Stomach (tissue), 9 donors: Measurements from ENCODE around the gene SLC16A7. TPM values are rescaled to one million over a fixed set of nuclear protein-coding genes. Genes with fewer than 3 reads are reported as not detected.

Experiments
- DNase-seq, 2 donors: peaks; one replicate each; pipeline versions ENCODE4 v3.0.0 to v3.0.0-alpha.2; 2013 to 2019
- H3K27ac ChIP-seq, 5 donors: fragments of 200-600 bp in 4 of 5; sonication (generic) in 4 of 5; one replicate each; pipeline ENCODE4 v1.5.1; 2013 to 2019; ENCODE audit warnings: mild to moderate bottlenecking in 1 of 5, moderate library complexity in 1 of 5
- H3K27me3 ChIP-seq, 3 donors: fragments of 200-600 bp; sonication (generic); one replicate each; pipeline ENCODE4 v1.5.1; 2017 to 2019; ENCODE audit warnings: mixed run types in 1 of 3
- H3K36me3 ChIP-seq, 4 donors: fragments of 200-600 bp; sonication (generic); 1 replicate in 3 of 4; 2 replicates in 1 of 4; pipeline ENCODE4 v1.5.1; 2016 to 2019
- H3K4me1 ChIP-seq, 4 donors: fragments of 200-600 bp; sonication (generic); one replicate each; pipeline ENCODE4 v1.5.1; 2016 to 2019
- H3K4me3 ChIP-seq, 4 donors: fragments of 200-600 bp; sonication (generic) in 3 of 4; one replicate each; pipeline ENCODE4 v1.5.1; 2016 to 2019; ENCODE audit warnings: mild to moderate bottlenecking in 1 of 4
- H3K9me3 ChIP-seq, 4 donors: fragments of 200-600 bp; sonication (generic); one replicate each; pipeline ENCODE4 v1.5.1; 2016 to 2019
- CTCF ChIP-seq, 7 experiments: fragments of 450-650 bp in 4 of 7; fragments of 200-600 bp in 3 of 7; sonication (generic) in 3 of 7; IDR thresholded peaks; one replicate each; pipeline ENCODE4 v1.5.1; 2016 to 2019; ENCODE audit warnings: antibody characterized with exemption in 7 of 7, control low read depth in 2 of 7, mild to moderate bottlenecking in 1 of 7
- EP300 ChIP-seq: sonication (generic); formaldehyde crosslinking; IDR thresholded peaks from one replicate; pipeline ENCODE4 v1.6.1; 2017; ENCODE audit warnings: antibody characterized with exemption
- POLR2A ChIP-seq, 4 donors: fragments of 450-650 bp; IDR thresholded peaks; one replicate each; pipeline ENCODE4 v1.6.1; 2016; ENCODE audit warnings: antibody characterized with exemption in 4 of 4, control low read depth in 2 of 4, mild to moderate bottlenecking in 1 of 4, moderate library complexity in 1 of 4
- POLR2AphosphoS5 ChIP-seq, 3 donors: sonication (generic); formaldehyde crosslinking; IDR thresholded peaks; one replicate each; pipeline ENCODE4 v1.6.1; 2016; ENCODE audit warnings: antibody characterized with exemption in 3 of 3
- WGBS, 5 donors: extraction: QIAGEN DNeasy Blood & Tissue Kit in 3 of 5; methylation state at CpG; one replicate each; pipeline versions ENCODE4 v1.1.5 to v1.1.7; 2013 to 2018; 5-methylcytosine and 5-hydroxymethylcytosine counted together
- intact Hi-C: fragments of 100-400 bp; cut with DNase I; formaldehyde crosslinking; loops from one replicate; pipeline ENCODE4 v1.15.1; 2023; ENCODE audit warnings: low total_unique reads
- polyA plus RNA-seq, 3 donors: library from polyadenylated mRNA; stranded (reverse); fragments of 200-250 nt; gene quantifications; one replicate each; pipeline ENCODE4 v1.2.3, GENCODE V29; 2013
- total RNA-seq, 5 donors: library from RNA; depleted of rRNA; stranded (reverse); fragments of >200 nt; gene quantifications; one replicate each; pipeline versions ENCODE4 v1.1.0 to v1.2.3, GENCODE V29; 2014 to 2016
- donor health status: healthy with polysubstance abuse.
- donor health status: Bipolar disorder and iron deficiency.
- donor health status: healthy.

The SLC16A7 gene
- total and polyA plus RNA-seq, 8 donors = 1.8 to 150 (median 10.3) TPM

DNA sequence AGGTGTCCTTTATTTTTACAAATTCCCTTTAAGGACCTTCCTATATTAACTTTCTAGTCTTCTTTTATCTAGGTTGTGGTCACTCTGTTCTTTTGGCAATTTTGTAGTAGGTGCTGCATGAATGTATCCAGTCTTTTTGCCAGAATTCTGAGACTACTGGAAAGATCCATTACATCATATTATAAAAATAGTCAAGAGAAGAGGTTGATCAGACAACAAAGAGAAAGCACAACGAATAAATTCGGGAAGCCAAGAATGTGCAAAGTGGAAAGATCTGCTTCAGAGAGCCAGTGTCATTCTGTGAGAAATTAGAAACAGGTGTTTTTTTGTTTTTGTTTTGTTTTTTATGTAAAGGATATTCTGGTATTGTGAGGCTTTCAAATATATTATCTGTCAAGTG is 15.8 kb upstream of the SLC16A7 start:
- TF ChIP-seq EP300 (no peak), CTCF (IDR thresholded peaks at IDR 0.05) (no peak), POLR2AphosphoS5 (IDR thresholded peaks at IDR 0.05) (no peak), POLR2A (IDR thresholded peaks at IDR 0.05) (no peak)
- WGBS, 5 donors = 71 to 84% (median 77%) methylated on average over 2 of the region's 2 CpGs
- intact Hi-C loops = no loop called here
- Histone ChIP-seq H3K36me3 (no peaks in the 10 kb centered on the region), H3K27ac (no peak overlapping the region), H3K4me3 (no peak overlapping the region), H3K9me3 (no peaks in the 10 kb centered on the region), H3K27me3 (no peaks in the 10 kb centered on the region), H3K4me1 (no peaks in the 10 kb centered on the region)
- DNase-seq = no peak

- intact Hi-C loops = no loop called here
- Histone ChIP-seq H3K4me1 (no peaks in the 10 kb centered on the region), H3K27me3 (no peaks in the 10 kb centered on the region), H3K4me3 (no peak overlapping the region), H3K27ac (no peak overlapping the region), H3K36me3 (no peaks in the 10 kb centered on the region), H3K9me3 (no peaks in the 10 kb centered on the region)
- TF ChIP-seq POLR2AphosphoS5 (IDR thresholded peaks at IDR 0.05) (no peak), CTCF (IDR thresholded peaks at IDR 0.05) (no peak), EP300 (no peak), POLR2A (IDR thresholded peaks at IDR 0.05) (no peak)
- 52 to 84% (median 67%) methylated on average over 1 of the region's 1 CpG for WGBS, 5 donors
- no peak for DNase-seq
Measured at GRCh38 chr12:59583003-59583712, 12.7 kb upstream of the SLC16A7 start.

GRCh38 chr12:59587710-59588109 is 8.1 kb upstream of the SLC16A7 start:
- TF ChIP-seq EP300 (no peak), POLR2AphosphoS5 (IDR thresholded peaks at IDR 0.05) (no peak), POLR2A (IDR thresholded peaks at IDR 0.05) (no peak), CTCF (IDR thresholded peaks at IDR 0.05) (no peak)
- Histone ChIP-seq H3K27ac (no peak overlapping the region), H3K9me3 (no peaks in the 10 kb centered on the region), H3K36me3 (no peaks in the 10 kb centered on the region), H3K4me3 (no peak overlapping the region), H3K4me1 (no peaks in the 10 kb centered on the region), H3K27me3 (no peaks in the 10 kb centered on the region)
- WGBS, 5 donors = 50 to 72% (median 63%) methylated on average over 1 of the region's 1 CpG
- no peak for DNase-seq
- intact Hi-C loops = no loop called here

DNA sequence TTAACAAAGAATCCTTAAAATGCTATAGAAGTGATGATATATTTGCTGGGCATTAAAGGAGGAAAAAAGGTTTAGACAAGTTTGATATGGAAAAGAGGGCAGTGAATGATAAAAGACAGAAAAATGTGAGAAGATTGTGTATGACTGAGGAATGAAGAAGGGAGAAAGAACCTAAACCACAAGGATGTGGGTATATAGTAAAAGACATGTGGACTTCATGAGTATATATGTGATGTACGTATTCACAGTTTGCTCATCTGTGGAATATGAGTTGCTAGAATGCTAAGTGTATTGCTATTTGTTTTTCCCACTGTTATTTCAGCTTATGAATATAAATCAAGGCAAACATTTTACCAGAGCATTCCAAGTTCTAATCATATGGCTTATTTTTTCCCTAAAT is 2.1 kb upstream of the SLC16A7 start:
- H3K9me3 ChIP-seq = no peaks in the 10 kb centered on the region
- no peak for TF ChIP-seq POLR2AphosphoS5 (IDR thresholded peaks at IDR 0.05)
- TF ChIP-seq POLR2A (IDR thresholded peaks at IDR 0.05) = no peak
- no peak for TF ChIP-seq CTCF (IDR thresholded peaks at IDR 0.05)
- TF ChIP-seq EP300 = no peak
- no peak overlapping the region for H3K27ac ChIP-seq
- no peak for DNase-seq
- H3K4me3 ChIP-seq = no peak overlapping the region
- H3K4me1 ChIP-seq = peaks cover 4 to 25% (median 19%) of the 10 kb centered on the region in 4 donors
- no peaks in the 10 kb centered on the region for H3K36me3 ChIP-seq
- H3K27me3 ChIP-seq = no peaks in the 10 kb centered on the region
- 93 to 100% (median 95%) methylated on average over 1 of the region's 1 CpG for WGBS, 5 donors
- intact Hi-C loops = no loop called here
